ENCODE measurements around the gene TMTC2.

GRCh38 chr12:83130178-83130577 lies 443.5 kb downstream of the TMTC2 start:
- TF ChIP-seq, protein P1, sequence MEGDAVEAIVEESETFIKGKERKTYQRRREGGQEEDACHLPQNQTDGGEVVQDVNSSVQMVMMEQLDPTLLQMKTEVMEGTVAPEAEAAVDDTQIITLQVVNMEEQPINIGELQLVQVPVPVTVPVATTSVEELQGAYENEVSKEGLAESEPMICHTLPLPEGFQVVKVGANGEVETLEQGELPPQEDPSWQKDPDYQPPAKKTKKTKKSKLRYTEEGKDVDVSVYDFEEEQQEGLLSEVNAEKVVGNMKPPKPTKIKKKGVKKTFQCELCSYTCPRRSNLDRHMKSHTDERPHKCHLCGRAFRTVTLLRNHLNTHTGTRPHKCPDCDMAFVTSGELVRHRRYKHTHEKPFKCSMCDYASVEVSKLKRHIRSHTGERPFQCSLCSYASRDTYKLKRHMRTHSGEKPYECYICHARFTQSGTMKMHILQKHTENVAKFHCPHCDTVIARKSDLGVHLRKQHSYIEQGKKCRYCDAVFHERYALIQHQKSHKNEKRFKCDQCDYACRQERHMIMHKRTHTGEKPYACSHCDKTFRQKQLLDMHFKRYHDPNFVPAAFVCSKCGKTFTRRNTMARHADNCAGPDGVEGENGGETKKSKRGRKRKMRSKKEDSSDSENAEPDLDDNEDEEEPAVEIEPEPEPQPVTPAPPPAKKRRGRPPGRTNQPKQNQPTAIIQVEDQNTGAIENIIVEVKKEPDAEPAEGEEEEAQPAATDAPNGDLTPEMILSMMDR (IDR thresholded peaks at IDR 0.05), result no peak
- no peak for TF ChIP-seq EZH2 (IDR thresholded peaks at IDR 0.05; ENCODE audit: borderline replicate concordance, insufficient read depth, low read depth, low read length, poor library complexity, severe bottlenecking)

All from B cell (primary cell).